VCaP (cell line): ENCODE data around the gene NPTXR.

Experiments used
- H3K27ac ChIP-seq: fragments of 450-650 bp; 2 replicates; pipeline ENCODE4 v1.5.1; 2017
- TF ChIP-seq, protein P1 (sequence below): fragments of 450-650 bp; conservative IDR thresholded peaks from 2 replicates; pipeline ENCODE4 v1.5.1; 2017; ENCODE audit warnings: mild to moderate bottlenecking, moderate library complexity

Gene NPTXR

DNA sequence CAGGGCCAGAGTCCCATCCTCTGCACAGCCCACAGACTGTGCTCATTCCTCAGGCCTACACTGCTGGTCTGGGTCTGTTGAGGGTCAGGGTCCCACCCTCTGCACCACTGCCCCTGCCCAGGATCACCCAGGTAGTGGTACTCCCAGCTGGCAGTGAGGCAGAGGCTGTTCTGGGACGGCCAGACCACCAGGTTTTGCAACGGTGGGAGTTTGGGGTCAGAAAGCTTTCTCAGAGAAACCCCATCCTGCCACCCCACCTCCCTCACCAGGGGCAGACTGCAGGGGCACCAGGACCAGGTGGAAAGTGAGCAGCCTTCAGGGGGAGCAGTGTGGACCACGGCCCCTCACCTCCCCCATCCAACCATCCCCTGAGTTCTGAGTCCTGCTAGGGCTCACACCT lies 10.8 kb downstream of the NPTXR start:
- TF ChIP-seq, protein P1, sequence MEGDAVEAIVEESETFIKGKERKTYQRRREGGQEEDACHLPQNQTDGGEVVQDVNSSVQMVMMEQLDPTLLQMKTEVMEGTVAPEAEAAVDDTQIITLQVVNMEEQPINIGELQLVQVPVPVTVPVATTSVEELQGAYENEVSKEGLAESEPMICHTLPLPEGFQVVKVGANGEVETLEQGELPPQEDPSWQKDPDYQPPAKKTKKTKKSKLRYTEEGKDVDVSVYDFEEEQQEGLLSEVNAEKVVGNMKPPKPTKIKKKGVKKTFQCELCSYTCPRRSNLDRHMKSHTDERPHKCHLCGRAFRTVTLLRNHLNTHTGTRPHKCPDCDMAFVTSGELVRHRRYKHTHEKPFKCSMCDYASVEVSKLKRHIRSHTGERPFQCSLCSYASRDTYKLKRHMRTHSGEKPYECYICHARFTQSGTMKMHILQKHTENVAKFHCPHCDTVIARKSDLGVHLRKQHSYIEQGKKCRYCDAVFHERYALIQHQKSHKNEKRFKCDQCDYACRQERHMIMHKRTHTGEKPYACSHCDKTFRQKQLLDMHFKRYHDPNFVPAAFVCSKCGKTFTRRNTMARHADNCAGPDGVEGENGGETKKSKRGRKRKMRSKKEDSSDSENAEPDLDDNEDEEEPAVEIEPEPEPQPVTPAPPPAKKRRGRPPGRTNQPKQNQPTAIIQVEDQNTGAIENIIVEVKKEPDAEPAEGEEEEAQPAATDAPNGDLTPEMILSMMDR = no peak
- H3K27ac ChIP-seq = no peak overlapping the region

DNA sequence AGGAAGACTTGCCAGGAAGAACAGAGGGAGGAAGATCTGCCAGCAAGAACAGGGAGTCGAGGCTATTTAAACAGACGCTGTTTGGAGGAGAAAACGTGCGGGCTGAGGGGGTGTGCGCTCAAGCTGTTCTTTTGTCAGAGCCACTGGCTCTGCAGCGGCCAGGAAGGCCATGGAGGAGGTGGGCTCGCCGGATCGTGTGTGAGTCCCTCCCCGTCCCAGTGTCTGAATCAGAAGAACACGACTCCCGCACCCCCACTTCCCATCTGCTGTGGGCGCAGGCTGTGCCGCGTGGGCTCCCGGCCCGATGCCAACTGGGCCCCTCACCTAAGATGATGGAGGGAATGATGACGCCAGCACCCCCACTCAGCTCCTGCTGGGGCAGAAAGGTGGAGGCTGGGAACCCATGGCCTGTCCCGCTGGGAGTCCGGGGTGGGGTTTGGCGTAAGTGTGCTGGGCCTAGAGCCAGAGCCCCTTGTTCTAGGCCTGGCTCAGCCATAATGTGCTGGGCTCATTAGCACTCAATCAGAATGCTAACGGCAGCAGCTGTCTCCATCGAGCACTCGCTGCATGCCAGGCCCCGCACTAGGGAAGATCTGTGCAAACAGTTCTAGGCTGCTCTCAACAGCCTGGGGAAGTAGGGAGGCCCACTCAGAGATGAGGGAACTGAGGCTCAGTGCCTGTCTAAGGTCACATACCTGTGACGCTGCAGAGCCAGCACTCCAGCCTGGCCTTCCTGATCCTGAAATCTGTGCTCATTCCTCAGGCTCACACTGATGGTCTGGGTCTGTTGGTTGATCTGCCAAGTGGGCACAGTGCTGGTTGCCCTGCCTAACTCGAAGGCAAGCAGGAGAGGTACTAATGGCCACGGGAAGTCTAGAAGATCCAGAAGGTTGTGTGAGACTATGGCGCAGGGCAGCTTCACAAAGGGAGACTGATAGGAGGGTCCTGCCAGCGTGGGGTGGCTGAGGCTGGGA lies 11.5 kb downstream of the NPTXR start:
- H3K27ac ChIP-seq = no peak overlapping the region
- TF ChIP-seq, protein P1 = no peak

DNA sequence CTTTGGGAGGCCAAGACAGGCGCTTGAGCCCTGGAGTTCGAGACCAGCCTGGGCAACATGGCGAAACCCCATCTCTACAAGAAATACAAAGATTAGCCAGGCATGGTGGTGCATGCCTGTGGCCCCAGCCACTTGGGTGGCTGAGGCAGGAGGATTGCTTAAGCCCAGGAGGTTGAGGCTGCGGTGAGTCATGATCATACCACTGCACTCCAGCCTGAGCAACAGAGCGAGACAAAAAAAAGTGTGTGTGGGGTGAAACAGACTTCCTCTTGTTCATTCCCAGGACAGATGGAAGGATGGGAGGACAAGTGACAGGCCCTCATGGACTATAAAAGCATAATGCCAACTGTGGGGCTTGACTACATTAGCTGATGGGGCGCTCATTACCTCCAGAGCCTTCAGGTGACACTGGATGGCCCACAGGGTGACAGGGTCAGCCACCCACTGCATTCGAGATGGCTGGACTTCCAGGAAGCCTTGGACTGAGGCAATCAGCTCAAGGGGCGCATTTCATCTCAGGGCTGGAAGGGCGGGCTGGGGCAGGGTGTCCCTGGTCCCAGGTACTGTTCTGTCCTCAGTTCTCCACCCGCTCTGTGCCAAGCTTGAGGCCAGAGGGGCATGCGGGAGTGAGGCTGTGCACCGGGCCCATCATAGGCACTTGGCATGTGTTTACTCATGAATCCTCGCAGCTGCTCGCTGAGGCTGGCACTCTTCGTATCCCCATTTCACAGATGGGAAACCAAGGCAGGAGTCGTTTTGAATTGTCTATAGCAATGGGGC lies 12.5 kb downstream of the NPTXR start:
- H3K27ac ChIP-seq = no peak overlapping the region
- TF ChIP-seq, protein P1 = no peak

DNA sequence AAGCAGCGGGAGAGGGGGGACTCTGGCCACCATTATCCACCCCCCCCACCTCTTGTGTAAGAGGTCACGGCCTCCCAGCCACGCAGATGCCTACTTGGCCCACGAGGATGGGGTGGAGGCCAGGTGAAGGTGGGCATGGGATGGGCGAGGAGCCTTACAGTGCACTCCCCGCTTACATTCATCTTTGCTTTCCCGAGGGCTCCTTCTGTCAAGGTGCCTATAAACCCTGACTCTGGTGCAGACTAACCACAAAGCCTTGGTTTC lies 13.1 kb downstream of the NPTXR start:
- TF ChIP-seq, protein P1 = no peak
- no peak overlapping the region for H3K27ac ChIP-seq

DNA sequence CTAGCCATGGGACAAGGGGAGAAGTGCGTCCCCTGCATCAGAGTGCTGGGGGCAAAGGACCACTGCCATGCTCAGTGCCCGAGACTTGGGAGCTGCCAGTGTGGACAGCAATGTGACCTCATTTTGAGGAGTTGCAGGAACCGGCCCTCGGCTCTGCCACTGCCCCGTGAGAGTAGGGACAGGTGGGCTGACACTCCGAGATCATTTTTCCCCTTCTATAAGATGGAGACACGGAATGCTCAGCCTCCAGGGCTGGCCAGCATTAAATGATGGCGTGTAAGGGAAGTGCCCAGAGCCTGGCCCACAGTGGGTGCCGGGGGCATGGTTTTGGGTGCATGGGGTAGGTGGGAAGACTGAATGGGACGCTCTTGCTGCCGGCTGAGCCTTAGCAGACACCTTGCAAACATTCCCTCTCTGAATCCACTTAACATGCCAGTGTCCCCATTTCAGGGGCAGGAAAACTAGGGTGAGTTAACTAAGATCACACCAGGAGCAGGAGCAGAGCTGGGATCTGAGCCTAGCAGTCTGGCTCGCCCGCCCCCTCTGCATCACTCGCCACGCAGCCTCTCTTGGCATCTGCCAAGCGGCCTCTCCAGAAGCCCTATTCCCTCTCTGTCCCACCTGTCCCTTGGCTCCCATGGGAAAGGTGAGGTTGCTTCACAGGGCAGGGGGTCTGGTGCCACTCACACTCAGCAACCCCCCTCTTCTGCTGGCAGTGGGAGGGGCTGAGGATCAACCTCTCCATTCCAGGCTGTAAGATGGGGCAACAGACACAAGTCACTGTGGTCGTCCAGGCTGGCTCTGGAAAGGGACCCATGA lies 13.6 kb downstream of the NPTXR start:
- TF ChIP-seq, protein P1 = no peak
- no peak overlapping the region for H3K27ac ChIP-seq

DNA sequence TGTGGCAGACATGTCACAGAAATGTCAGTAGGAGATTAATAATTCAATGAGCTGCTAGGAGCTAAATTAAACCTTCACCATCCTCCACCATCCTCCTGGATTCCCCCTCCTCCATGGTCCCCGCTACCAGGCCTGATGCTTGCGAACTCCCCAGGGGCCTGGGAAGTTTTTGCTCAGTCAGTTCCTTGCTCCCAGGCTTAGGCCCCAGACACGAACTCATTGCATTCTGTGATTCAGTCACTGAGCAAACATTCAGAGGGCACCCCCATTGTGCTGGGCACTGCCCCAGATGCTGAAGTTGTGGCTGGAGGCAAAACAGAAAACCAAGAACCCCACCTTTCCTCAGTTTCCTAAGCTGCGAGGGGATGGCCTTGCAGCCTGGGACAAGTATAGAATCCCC lies 14.3 kb downstream of the NPTXR start:
- TF ChIP-seq, protein P1 = no peak
- no peak overlapping the region for H3K27ac ChIP-seq
